Measurements from ENCODE around the gene RBP4.
A peak's percentile ranks its signal among the peaks of the same experiment; 100 is the strongest.

RBP4 gene

GRCh38 chr10:93573051-93573909 is 27.8 kb downstream of the RBP4 start:
- H3K36me3 ChIP-seq, result no peaks in the 10 kb centered on the region
- peaks cover 0 to 15% of the 10 kb centered on the region in 2 donors for H3K27me3 ChIP-seq
- H3K27ac ChIP-seq, result no peak overlapping the region
- no peaks in the 10 kb centered on the region for H3K9me3 ChIP-seq
- H3K4me3 ChIP-seq, result no peak overlapping the region
- intact Hi-C loops (cut with DNase I; ENCODE audit: low total_unique reads), result no loop called here
- TF ChIP-seq CTCF (IDR thresholded peaks at IDR 0.05), result no peak
- peak; percentile 58 to 70 for DNase-seq
- H3K4me1 ChIP-seq, result no peaks in the 10 kb centered on the region

- Histone ChIP-seq H3K9me3 (no peaks in the 10 kb centered on the region), H3K4me1 (peaks cover 0 to under 1% (median 0%) of the 10 kb centered on the region in 4 donors), H3K4me3 (no peak overlapping the region), H3K27me3 (peaks cover 0 to 22% of the 10 kb centered on the region in 2 donors), H3K27ac (no peak overlapping the region), H3K36me3 (no peaks in the 10 kb centered on the region)
- no peak for DNase-seq
- TF ChIP-seq CTCF (IDR thresholded peaks at IDR 0.05), result no peak
- intact Hi-C loops (cut with DNase I; ENCODE audit: low total_unique reads), result no loop called here
Observed at GRCh38 chr10:93572606-93573005, 28.4 kb downstream of the RBP4 start.

GRCh38 chr10:93570383-93570782 is 30.7 kb downstream of the RBP4 start:
- Histone ChIP-seq H3K9me3 (no peaks in the 10 kb centered on the region), H3K4me3 (no peak overlapping the region), H3K27ac (no peak overlapping the region), H3K4me1 (peaks cover 0 to 14% (median 12%) of the 10 kb centered on the region in 4 donors), H3K36me3 (no peaks in the 10 kb centered on the region), H3K27me3 (peaks cover 0 to 43% of the 10 kb centered on the region in 2 donors)
- no peak for TF ChIP-seq CTCF (IDR thresholded peaks at IDR 0.05)
- no peak for DNase-seq
- intact Hi-C loops (cut with DNase I; ENCODE audit: low total_unique reads), result no loop called here

GRCh38 chr10:93568105-93568390 is 33.0 kb downstream of the RBP4 start:
- peaks cover 0 to 49% of the 10 kb centered on the region in 2 donors for H3K27me3 ChIP-seq
- intact Hi-C loops (cut with DNase I; ENCODE audit: low total_unique reads), result no loop called here
- H3K27ac ChIP-seq, result no peak overlapping the region
- TF ChIP-seq CTCF (IDR thresholded peaks at IDR 0.05), result no peak
- H3K36me3 ChIP-seq, result no peaks in the 10 kb centered on the region
- peak in 1 of 2 donors; percentile 35 for DNase-seq
- H3K4me1 ChIP-seq, result peaks cover 0 to 14% (median 12%) of the 10 kb centered on the region in 4 donors
- H3K4me3 ChIP-seq, result peak overlapping the region in 1 of 2 donors; percentile 43
- no peaks in the 10 kb centered on the region for H3K9me3 ChIP-seq

GRCh38 chr10:93567277-93568104 is 33.5 kb downstream of the RBP4 start:
- no peak overlapping the region for H3K27ac ChIP-seq
- H3K27me3 ChIP-seq, result peaks cover 0 to 49% of the 10 kb centered on the region in 2 donors
- DNase-seq, result no peak
- peak overlapping the region; percentile 24 to 43 for H3K4me3 ChIP-seq
- TF ChIP-seq CTCF (IDR thresholded peaks at IDR 0.05), result no peak
- peaks cover 0 to 14% (median 12%) of the 10 kb centered on the region in 4 donors for H3K4me1 ChIP-seq
- H3K36me3 ChIP-seq, result no peaks in the 10 kb centered on the region
- intact Hi-C loops (cut with DNase I; ENCODE audit: low total_unique reads), result no loop called here
- no peaks in the 10 kb centered on the region for H3K9me3 ChIP-seq
